ENCODE data around the gene TNS1.
"Not testable (repeated sequence)": the region's sequence is repeated elsewhere in the genome, so short reads cannot be mapped to it uniquely, and the experiment has no call there.

The TNS1 gene

GRCh38 chr2:217826520-217826919 lies 176.3 kb downstream of the TNS1 start:
- no peak for DNase-seq

- DNase-seq = no peak
Observed at GRCh38 chr2:217825469-217826235, 177.1 kb downstream of the TNS1 start.

DNA sequence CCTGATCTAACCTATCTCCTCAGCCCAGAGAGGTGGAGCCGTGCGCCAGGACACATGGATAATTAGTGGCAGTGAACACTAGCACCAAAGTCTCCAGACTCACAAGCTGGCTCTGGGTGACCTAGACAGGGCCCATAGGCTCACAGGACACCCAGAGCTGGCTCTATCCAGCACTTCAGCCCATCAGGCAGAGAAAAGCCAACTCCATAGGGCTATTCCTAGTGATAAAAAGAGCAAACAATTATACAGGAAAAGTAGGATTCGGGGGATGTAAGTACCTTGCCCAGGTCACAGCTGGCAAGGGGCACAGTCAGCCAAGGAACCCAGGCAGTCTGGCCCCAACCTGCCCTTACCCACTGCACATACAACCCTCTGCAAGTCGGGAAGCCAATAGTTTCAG lies 178.6 kb downstream of the TNS1 start:
- no peak for DNase-seq

DNA sequence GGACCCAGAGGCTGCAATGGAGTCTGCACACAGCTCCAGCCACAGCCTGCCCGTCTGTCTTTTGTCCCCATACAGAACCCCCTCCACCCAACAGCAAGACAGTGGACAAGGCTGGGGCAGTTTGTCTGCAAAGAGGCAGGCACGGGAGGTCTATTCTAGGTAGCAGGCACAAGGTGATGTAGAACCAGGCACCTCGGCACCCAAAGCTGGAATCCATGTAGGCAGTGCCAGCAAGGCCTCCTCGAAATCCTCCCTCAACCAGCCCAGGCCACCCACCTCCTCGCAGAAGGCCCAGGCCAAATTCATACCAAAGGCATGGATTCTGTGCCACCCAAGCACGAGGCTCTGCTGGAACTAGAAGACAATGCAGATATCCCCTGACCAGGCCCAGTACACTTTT lies 179.2 kb downstream of the TNS1 start:
- no peak for DNase-seq

- DNase-seq = no peak
Observed at GRCh38 chr2:217822296-217823252, 180.2 kb downstream of the TNS1 start.

- no peak for DNase-seq
Observed at GRCh38 chr2:217821536-217822147, 181.2 kb downstream of the TNS1 start.

DNA sequence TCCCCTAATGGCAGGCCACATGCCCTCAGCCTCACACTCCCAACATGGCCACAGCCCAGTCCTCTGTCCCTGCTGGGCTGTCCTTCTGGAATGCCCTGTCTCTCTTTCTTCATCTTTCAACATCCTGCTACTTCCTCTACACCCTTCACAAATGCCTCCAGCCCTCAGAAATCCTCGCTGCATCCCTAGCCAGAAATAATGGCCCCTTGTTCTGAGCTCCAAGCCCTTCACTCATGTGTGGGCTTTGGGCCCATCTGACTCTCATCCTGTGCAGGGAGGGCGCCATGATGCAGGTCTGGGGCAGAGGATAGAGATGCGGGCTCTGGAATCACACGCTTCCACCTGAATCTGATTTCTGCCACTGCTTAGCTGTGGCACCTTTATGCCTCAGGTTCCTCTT lies 181.9 kb downstream of the TNS1 start:
- DNase-seq = peak; percentile 16

- no peak for DNase-seq
Observed at GRCh38 chr2:217820091-217820819, 182.5 kb downstream of the TNS1 start.

- no peak for DNase-seq
Observed at GRCh38 chr2:217818293-217818850, 184.4 kb downstream of the TNS1 start.

DNA sequence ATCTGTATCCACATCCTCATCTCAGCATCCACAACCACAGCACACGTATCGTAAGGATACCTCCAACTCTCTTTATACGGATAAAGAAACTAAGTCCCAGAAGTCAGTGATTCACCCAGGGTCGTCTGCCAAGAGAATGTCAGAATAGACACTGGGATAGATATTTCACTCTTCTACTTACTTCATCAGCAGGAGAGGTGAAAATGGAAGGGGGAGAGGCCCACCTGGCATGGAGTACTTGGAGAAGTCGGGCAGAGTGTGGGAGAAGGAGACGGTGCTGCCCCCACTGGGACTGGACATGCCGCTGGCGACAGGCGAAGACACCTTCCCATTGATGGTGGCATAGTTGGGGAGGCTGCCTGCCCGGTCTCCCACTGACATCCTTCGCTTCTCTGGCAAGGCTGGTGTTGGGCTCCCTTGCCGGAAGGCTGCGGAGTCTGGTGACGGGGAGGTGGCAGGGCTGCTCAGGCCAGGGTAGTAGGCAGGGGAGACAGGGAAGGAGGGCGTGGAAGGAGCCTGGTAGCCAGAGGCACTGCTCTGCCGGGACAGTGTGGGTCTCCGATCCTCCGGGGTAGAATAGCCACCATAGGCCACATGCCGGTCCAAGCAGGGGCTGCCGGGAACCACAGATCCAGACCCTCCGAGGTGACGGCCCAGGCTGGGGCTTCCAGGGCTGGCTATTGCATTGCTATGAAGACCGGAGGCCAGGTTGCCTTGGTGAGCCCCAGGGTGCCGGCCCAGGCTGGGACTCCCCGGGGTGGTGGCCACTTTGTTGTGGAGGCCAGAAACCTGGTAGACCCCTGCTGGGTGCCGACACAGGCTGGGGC lies 185.1 kb downstream of the TNS1 start:
- DNase-seq = no peak

- DNase-seq = no peak
Observed at GRCh38 chr2:217816396-217816869, 186.4 kb downstream of the TNS1 start.

DNA sequence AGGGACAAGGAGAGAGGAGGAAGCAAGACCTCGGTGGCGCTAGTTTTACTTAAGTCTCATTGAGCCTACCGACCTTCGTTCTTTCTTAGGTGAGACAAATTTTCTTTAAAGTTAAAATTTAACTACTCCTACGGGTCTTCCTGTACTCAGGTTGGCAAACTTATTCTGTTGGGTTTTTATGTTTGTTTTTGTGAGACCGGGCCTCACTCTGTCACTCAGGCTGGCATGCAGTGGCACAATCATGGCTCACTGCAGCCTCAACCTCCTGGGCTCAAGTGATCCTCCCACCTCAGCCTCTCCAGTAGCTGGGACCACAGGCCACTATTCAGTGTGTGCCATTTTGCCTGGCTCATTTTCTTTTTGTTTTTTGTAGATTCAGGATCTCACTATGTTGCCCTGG lies 189.0 kb downstream of the TNS1 start:
- no peak for DNase-seq

GRCh38 chr2:217812170-217812569 lies 190.6 kb downstream of the TNS1 start:
- DNase-seq = no peak

- no peak for DNase-seq
Observed at GRCh38 chr2:217810260-217810659, 192.5 kb downstream of the TNS1 start.

- no peak for DNase-seq
Observed at GRCh38 chr2:217809736-217810135, 193.1 kb downstream of the TNS1 start.

GRCh38 chr2:217808967-217809366 lies 193.8 kb downstream of the TNS1 start:
- DNase-seq = not testable (repeated sequence)

GRCh38 chr2:217808326-217808725 lies 194.5 kb downstream of the TNS1 start:
- DNase-seq = no peak

DNA sequence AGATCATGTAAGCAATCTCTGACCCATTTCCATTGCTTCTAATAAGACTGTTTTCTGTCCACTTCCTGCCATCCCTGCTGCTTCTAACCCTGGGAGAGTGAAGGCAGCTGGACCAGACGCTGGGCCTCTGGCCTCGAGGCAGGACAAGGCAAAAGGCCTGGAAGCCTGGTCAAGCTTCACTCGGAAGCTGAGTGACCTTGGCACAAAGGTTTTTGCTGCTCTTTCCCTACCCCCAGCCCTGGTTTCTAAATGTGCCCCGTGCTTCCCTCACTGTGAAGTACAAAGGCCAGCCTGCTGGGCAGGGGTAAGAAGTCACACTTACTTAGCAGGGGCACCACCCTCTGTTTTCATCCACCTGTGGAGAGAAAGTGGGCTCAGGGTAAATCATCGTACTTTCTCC lies 195.0 kb downstream of the TNS1 start:
- no peak for DNase-seq

GRCh38 chr2:217807025-217807424 lies 195.8 kb downstream of the TNS1 start:
- DNase-seq = no peak

GRCh38 chr2:217806482-217806765 lies 196.4 kb downstream of the TNS1 start:
- DNase-seq = no peak

GRCh38 chr2:217805668-217806481 lies 196.9 kb downstream of the TNS1 start:
- DNase-seq = no peak
